Kidney (tissue), 14 donors: Measurements from ENCODE around the gene ZBTB8A. TPM values are rescaled to one million over a fixed set of nuclear protein-coding genes. Genes with fewer than 3 reads are reported as not detected.

Source experiments
- DNase-seq, 5 donors: peaks; one replicate each; pipeline ENCODE4 v3.0.0-alpha.2; 2013 to 2020
- FAIRE-seq: peaks from 2 replicates; lab custom pipeline; 2012; peaks lifted over from hg19 to GRCh38; lab: Jason Lieb, UNC
- H3K27ac ChIP-seq, 2 donors: one replicate each; pipeline ENCODE4 v1.7.0; 2013; ENCODE audit warnings: low read depth in 2 of 2, low read length in 2 of 2, inconsistent platforms in 1 of 2
- H3K27me3 ChIP-seq: one replicate; pipeline ENCODE4 v1.7.1; 2013; ENCODE audit warnings: low read length, inconsistent platforms; ENCODE audit not compliant: control insufficient read depth, insufficient read depth
- H3K36me3 ChIP-seq, 3 donors: one replicate each; pipeline versions ENCODE4 v1.7.0 to v1.7.1; 2013; ENCODE audit warnings: low read length in 3 of 3, control low read depth in 1 of 3, inconsistent platforms in 1 of 3; ENCODE audit not compliant: insufficient read depth in 3 of 3, control insufficient read depth in 2 of 3
- H3K4me1 ChIP-seq, 3 donors: one replicate each; pipeline versions ENCODE4 v1.7.0 to v1.7.1; 2013; ENCODE audit warnings: low read length in 3 of 3, inconsistent platforms in 1 of 3, low read depth in 1 of 3; ENCODE audit not compliant: control insufficient read depth in 2 of 3, insufficient read depth in 2 of 3
- H3K4me3 ChIP-seq, 3 donors: one replicate each; pipeline versions ENCODE4 v1.7.0 to v1.8.1; 2013; ENCODE audit warnings: low read length in 3 of 3, control low read depth in 1 of 3, inconsistent platforms in 1 of 3
- H3K9ac ChIP-seq, 3 donors: one replicate each; pipeline versions ENCODE4 v1.7.0 to v1.7.1; 2013; ENCODE audit warnings: low read length in 3 of 3, control low read depth in 1 of 3, inconsistent platforms in 1 of 3
- H3K9me3 ChIP-seq, 3 donors: one replicate each; pipeline versions ENCODE4 v1.7.0 to v1.7.1; 2013; ENCODE audit warnings: low read length in 3 of 3, control low read depth in 1 of 3, inconsistent platforms in 1 of 3; ENCODE audit not compliant: control insufficient read depth in 2 of 3, insufficient read depth in 1 of 3
- intact Hi-C: fragments of 100-400 bp; cut with DNase I; formaldehyde crosslinking; loops from one replicate; pipeline ENCODE4 v1.11.1; 2022
- polyA plus RNA-seq: library from polyadenylated mRNA; stranded (reverse); fragments of 350-450 nt; fragmentation: Illumina TruSeq; extraction: RNeasy Lipid Tissue Mini Kit (QIAGEN cat#74804); gene quantifications from one replicate; pipeline ENCODE4 v1.2.3, GENCODE V29; 2014; ENCODE audit warnings: low read depth, low replicate concordance; ENCODE audit not compliant: insufficient read depth
- total RNA-seq: library from RNA; stranded (reverse); fragmentation: NEBNext Ultra II Directional; extraction: Animal tissue kit (Norgen Biotek cat#: 25700); gene quantifications from one replicate; pipeline ENCODE4 v1.2.1, GENCODE V29; 2021
- TF ChIP-seq, protein P1 (sequence below): IDR thresholded peaks from 3 replicates; pipeline ENCODE4 v1.5.1; 2012; ENCODE audit warnings: mild to moderate bottlenecking, moderate library complexity, borderline replicate concordance; ENCODE audit not compliant: insufficient read depth; ENCODE audit errors: extremely low read depth
- donor health status: control.
- donor health status: control.
- donor health status: control.
- donor health status: control.
- donor health status: control.
- donor health status: DM: yes; HTN: yes; CAD: no.
- donor health status: Normal renal cell carcinoma (clear cell type).

ZBTB8A gene
- total and polyA plus RNA-seq, 2 donors from 2014 or later = 1.8 to 10.4 TPM

DNA sequence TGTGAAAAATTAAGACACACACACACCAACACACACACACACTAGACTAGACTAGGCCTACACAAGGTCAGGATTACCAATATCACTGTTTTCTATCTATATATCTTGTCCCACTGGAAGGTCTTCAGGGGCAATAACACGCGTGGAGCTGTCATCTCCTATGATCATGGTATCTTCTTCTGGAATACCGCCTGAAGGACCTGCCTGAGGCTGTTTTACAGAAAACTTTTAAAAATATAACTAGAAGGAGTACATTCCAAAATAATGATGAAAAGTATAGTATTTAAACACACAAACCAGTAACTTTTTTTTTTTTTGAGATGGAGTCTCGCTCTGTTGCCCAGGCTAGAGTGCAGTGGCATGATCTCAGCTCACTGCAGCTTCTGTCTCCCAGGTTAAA is 20.3 kb upstream of the ZBTB8A start:
- H3K27me3 ChIP-seq = no peaks in the 10 kb centered on the region
- no peak overlapping the region for H3K4me3 ChIP-seq
- no peak overlapping the region for H3K9ac ChIP-seq
- TF ChIP-seq, protein P1, sequence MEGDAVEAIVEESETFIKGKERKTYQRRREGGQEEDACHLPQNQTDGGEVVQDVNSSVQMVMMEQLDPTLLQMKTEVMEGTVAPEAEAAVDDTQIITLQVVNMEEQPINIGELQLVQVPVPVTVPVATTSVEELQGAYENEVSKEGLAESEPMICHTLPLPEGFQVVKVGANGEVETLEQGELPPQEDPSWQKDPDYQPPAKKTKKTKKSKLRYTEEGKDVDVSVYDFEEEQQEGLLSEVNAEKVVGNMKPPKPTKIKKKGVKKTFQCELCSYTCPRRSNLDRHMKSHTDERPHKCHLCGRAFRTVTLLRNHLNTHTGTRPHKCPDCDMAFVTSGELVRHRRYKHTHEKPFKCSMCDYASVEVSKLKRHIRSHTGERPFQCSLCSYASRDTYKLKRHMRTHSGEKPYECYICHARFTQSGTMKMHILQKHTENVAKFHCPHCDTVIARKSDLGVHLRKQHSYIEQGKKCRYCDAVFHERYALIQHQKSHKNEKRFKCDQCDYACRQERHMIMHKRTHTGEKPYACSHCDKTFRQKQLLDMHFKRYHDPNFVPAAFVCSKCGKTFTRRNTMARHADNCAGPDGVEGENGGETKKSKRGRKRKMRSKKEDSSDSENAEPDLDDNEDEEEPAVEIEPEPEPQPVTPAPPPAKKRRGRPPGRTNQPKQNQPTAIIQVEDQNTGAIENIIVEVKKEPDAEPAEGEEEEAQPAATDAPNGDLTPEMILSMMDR = no peak
- no peaks in the 10 kb centered on the region for H3K4me1 ChIP-seq
- intact Hi-C loops = no loop called here
- H3K27ac ChIP-seq = no peak overlapping the region
- no peaks in the 10 kb centered on the region for H3K9me3 ChIP-seq
- FAIRE-seq (no peak), DNase-seq (no peak)
- no peaks in the 10 kb centered on the region for H3K36me3 ChIP-seq

DNA sequence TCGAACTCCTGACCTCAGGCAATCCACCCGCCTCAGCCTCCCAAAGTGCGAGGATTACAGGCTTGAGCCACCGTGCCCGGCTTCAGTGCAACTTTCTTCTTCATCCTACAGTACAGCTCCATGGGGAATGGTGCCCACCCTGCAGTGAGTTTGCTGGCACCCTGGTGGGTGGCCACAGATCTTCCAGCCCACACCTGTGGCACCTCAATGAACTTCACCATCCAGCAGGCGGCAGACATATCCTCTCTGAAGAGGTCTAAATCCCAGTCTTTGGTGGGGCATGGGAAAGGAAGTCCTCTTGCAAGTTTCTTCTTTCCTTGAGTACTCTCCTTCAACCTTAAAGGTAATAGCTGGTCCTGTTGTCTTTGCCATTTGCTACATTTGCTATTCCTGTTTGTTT is 18.1 kb upstream of the ZBTB8A start:
- H3K4me1 ChIP-seq = no peaks in the 10 kb centered on the region
- intact Hi-C loops = no loop called here
- TF ChIP-seq, protein P1 = no peak
- no peaks in the 10 kb centered on the region for H3K36me3 ChIP-seq
- no peaks in the 10 kb centered on the region for H3K9me3 ChIP-seq
- H3K9ac ChIP-seq = no peak overlapping the region
- H3K27me3 ChIP-seq = no peaks in the 10 kb centered on the region
- no peak for FAIRE-seq
- no peak overlapping the region for H3K4me3 ChIP-seq
- DNase-seq = no peak
- H3K27ac ChIP-seq = no peak overlapping the region

DNA sequence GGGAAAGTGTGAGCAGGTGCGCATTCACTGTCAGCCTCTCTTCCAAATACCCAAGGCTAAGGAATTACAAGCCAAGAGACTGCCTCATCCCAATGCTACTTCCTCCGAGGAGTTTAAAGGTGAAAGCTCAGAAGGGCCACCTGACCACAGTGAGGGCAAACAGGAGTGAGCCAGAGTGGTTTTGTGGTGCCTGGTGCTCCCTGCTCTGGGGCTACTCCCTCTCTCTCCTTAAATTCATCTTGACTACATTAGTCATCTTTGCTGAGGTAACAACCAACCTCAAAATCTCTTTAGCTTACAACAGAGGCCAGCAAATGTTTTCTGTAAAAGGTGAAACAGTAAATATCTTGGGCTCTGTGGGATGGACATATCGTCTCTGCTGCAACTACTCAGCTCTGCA is 14.2 kb upstream of the ZBTB8A start:
- Histone ChIP-seq H3K27ac (no peak overlapping the region), H3K9ac (no peak overlapping the region), H3K27me3 (no peaks in the 10 kb centered on the region), H3K36me3 (no peaks in the 10 kb centered on the region), H3K9me3 (no peaks in the 10 kb centered on the region), H3K4me1 (no peaks in the 10 kb centered on the region), H3K4me3 (no peak overlapping the region)
- intact Hi-C loops = no loop called here
- TF ChIP-seq, protein P1 = no peak
- FAIRE-seq (no peak), DNase-seq (no peak)
